LoVo (cell line): ENCODE results near the gene PLAAT1.
A peak's percentile ranks its signal among the peaks of the same experiment; 100 is the strongest.

Experiments
- DNase-seq: peaks from one replicate; pipeline ENCODE4 v3.0.0-alpha.2; 2016; ENCODE audit warnings: low spot score

PLAAT1 gene

DNA sequence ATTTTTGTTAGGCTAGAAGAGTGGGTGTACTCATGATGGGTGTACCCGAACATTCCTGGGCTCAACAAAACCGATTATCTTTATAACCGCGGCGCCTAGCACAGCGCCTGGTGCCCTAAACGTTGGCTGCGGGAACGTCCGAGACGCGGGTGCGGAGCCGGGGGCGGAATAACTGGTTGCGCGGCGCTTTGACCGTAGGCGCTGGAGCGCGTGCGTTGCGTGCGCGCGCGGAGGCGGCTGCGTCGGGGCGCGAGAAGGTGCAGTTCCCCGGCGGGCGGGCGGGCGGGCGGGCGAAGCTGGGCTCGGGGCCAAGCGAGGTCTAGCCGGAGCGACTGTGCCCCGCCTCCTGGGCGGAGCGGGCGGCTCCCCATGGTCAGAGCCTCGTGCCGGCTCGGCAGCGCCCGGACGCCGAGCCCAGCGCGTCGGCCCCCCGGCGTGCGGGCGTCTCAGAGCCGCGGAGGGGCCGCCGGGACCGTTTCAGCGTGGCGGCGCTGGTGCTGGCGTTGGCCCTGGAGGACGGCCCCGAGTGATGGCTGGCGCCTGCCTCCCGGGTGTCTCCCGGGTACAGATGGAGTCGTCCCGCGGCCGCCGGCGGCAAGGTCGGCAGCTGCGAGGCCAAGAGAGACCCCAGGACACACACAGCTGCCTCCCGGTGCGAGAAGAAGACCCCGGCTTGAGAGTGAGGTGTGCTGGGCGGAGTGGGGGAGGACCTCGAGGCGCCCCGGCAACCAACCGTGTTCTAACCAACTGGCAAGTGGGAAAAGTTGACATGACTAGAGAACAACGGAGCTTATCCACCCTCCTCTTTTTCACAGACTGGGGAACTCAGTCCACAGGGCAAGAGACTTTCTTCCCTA is at the start of gene PLAAT1:
PLAAT1 (plus strand) TSS at position 373 of the 857 bp plus-strand sequence. CDS start 14,429 bp downstream, outside the sequence.
- peak; percentile 48 for DNase-seq

DNA sequence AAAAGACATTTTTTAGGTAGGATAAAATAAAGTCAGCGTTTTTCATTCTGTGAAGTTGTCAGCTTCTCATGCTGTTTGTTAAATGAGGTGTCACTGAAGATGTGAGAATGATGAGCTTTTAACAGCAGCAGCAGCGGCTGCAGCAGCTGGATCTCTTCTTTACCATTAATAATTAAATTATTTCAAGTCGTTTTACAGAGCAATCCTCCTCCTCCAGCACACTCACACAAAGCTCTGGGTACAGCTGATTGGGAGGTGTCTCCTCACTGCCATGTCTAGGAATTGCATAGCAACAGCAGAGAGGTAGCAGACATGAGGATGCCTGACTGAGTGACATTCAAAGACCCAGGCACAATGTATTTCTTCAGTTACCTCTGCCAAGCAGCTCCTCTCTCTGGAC is 46.7 kb upstream of the PLAAT1 start:
- no peak for DNase-seq

DNA sequence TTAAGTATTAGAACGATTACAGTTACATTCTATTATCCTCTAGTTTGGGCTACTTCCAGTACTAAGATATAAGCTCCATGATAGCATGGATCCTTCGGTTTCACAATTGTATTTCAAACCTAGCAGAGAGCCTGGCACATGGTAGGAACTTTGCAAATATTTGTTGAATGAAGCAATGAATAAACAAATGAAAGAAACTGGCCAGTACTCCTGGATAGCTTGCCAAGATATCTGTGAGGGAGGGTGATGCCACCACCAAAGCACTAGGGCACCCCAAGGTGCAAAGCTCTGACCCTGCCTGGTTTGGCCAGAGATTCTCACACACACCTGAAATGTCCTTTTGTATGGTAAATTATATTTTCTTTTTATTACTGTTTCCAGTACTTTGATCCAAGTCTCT is 44.3 kb upstream of the PLAAT1 start:
- no peak for DNase-seq

DNA sequence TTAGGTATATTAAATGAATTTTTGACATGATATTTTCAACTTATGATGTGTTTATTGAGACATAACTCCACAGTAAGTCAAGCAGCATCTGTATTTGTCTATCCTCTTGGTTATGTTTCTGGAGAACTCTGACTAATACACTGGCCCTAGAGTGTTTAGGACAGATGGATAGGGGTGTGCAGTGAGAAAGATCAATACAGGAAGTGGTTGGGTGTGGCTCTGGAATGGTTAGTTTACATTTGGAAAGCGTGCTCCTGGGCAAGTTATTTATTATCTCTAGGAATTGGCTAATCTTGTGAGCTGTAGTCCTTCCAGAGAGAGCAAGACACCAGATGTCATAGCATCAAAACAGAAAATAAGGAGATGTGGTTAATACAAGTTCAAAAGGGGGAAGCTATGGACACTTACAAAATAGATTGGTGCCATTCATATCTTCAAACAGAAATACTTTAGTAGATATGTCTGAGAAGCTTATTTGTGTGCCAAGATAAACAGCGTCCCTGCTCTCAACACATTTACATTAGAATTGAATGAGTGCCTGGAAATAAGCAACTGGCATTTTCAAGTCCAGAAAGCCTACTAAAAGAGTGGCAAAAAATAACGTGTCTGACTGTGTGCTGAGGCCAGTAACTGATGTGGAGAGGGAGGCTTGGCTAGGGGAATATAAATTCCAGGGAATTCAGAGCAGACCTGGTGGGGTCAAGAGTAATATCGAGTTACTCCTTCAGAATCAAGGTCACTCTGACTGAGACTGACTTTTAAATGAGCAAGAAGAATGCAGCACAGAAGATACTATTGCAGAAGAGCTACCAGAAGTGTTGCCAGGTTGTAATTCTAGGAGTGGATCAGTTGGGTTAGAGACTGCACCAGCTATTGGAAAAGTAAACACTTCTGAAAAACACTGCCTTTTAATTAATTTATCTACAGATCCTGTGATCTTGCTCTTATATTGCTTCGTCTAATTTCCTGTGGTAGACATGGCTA is 33.4 kb upstream of the PLAAT1 start:
- no peak for DNase-seq

DNA sequence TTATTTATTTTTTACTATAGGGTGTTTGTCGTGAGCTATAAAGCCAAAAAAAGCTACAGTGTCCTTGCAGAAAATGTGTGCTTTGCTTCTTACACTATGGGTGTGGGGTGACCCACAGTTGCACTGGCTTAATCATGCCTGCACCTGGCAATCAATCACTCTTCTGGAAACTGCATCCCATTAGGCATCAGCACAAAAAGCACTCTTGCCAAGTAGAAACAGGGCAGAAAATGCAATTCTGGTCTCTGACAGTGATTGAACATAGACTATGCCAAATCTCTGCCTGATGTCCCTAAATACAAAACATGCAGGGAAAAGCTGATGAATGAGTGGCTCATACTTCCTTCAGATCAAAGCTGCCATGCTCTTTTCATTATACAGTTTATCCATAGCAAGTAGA is 30.4 kb upstream of the PLAAT1 start:
- DNase-seq: no peak

DNA sequence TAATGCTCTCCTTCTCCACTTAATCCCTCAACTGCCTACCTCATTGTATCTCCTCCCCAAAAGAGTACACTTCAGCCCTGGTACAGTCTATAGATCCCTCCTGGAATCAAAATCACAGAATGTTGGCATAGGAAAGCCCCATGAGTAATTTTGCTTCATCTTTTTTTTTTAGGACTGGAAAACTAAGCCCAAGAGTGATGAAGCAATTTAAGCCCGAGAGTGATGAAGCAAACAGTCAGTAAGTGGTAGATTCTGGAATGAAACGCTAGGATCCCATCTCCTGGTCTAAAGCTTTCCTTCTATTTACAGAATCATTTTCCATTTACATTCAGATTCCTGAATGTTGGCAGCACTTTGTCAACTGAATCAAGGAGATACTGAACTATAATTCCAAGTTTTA is 29.8 kb upstream of the PLAAT1 start:
- no peak for DNase-seq

DNA sequence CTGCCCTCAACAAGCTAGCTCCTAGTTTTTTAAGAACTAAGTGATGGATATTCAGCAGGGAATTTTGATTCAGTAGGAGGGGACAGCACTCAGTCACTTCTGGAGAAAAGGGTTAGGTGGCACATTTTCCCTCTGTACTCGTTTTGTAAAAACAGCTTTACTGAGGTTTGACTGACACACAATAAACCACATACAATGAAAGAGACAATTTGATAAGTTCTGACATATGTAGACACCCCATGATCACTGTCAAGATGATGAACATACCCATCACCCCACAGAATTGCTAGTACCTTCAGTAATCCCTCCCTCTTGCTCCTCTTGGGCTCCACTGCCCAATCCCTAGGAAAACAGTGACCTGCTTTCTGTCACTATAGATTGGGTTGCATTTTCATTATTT is 29.0 kb upstream of the PLAAT1 start:
- no peak for DNase-seq

DNA sequence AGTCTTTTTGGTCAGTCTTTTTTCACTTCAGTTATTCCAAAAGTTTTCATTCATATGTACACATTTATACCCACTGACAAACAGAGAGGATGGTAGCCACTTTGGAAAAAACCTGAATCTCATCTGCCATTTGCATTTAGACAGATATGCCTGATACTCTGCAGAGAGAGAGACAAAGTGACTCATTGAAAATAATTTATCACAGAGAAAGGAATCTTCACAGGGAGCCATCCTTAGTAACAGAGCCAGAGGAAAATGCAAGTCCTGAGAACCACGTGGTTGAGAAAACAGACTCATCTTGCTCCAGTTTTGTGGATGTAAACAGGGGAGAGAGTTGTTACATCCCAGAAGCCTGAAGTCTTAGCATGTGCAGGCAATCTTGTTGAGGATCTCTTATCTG is 28.2 kb upstream of the PLAAT1 start:
- DNase-seq: no peak

DNA sequence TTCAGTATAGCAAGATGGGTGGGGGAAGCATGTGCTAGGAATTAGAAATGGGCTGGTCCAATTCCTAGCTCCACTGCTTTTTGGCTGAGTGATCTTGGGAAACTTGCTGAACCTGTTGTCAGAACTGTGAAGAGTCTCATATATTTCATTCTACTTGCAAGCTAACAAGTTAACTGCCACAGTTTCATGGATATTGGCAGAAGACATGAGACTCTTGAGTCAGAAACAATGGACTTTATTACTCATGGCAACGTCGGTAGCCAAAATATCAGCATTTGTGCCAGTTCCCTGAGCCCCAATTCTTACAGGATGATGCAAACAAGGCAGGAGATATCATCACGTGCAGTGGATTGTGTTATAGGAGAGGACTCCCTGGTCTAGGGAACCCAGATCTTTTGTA is 26.6 kb upstream of the PLAAT1 start:
- no peak for DNase-seq

DNA sequence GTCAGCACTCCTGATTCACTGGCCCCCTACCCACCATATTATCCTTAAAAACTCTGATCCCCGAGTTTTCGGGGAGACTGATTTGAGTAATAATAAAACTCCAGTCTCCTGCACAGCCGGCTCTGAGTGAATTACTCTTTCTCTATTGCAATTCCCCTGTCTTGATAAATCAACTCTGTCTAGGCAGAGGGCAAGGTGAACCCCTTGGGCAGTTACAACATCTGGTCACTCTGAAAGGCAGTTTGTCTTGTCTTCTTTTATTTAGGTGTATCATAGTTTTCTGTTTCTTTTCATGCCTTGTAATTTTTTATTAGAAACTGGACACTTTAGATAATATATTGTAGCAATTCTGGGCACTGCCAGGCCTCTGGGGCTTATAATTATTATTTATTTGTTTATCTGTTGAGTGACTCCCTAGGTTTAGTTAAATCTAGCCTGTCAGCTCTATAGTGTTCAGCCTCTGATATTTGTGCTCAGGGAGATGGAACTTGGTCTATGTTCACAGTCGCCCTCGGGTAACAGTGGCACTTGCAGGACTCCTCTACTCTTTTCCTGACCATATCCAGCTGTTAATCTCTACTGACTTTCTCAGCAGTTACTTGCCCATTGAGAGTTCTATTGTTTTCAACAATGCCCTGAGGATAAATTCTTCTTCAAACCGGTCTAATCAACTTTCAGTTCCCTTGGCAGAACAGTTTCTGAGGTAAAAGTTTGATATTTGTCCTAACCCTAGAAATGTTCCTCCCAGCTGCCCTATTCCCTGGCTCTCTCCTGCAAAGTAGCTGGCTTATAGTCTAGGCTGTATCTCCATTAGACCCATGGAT is 15.5 kb upstream of the PLAAT1 start:
- DNase-seq: no peak

DNA sequence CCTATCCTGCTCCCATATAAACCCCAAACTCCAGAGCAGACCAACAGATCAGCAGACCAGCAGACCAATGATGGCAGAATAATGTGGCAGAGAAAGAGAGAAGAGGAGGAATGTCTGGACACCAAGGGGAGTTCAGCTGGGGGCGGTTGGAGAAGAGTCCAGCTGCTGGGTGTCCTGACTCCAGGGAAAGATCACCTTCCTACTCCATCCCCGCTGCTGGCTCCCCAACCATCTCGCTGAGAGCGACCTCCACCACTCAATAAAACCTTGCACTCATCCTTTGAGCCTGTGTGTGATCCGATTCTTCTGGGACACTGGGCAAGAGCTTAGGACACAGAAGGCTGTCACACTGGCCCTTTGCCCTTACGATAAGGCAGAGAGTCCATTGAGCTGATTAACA is 12.8 kb upstream of the PLAAT1 start:
- DNase-seq: no peak

DNA sequence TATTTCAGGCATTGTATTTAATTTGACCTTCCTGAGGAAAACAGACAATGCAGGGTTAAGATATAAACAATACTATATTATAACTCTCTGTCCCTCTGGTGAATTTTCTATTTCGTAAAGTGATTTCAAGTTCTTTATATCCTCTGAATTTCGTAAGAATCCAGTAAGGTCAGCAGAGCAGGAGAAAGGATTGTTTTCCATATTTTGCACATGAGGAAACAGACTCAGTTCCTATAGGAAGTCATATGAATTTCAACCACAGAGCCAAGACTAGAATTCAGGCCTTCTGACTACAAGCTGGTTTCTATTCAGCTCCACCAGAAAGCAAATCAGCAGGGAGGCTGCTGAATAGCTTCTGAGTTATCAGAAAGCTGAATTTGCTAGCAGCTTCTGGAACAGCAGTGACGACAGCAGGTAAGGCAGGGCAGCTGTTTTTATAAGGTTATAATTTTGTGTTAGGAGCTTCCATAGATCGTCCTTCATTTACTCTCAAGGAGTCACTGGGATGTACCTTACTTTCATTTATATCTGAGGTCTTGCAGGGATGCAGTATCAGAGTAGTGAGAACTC is 11.1 kb upstream of the PLAAT1 start:
- no peak for DNase-seq

DNA sequence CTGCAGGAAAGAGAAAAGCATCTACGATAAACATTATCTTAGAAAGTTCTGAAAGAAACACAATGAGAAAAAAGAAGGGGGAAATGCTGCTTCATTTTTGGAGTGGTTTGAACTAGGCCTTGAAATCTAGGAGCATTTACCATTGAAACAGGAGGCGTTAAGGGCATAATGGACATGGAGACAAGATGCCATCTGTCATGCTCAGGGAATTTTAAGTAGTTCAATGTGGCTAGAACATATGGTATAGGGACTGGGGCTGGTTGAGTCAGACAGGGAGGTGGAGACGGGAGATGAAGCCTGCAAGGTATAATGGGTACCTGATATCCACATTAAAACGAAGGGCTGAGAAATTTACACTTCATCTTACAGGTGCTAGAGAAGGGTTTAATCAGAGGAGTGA is 10.4 kb upstream of the PLAAT1 start:
- no peak for DNase-seq

DNA sequence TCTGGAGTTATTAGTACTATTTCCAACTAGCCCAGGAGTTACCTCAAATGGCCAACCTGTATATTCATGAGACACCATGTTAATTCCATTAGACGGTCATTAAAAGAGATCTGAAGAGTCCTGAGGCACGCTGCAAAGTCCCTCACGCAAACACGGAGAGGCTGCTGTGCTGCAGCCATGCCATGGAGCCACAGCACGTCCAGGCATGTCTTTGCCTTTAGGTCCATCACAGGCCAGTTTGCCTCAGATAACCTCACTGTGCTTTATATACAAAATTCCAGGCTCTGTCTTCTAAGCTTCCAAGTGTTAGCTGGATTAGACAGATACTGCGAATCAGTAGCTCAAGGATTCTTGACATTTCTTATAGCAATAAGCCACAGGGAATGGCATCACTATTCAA is 9.8 kb upstream of the PLAAT1 start:
- no peak for DNase-seq

DNA sequence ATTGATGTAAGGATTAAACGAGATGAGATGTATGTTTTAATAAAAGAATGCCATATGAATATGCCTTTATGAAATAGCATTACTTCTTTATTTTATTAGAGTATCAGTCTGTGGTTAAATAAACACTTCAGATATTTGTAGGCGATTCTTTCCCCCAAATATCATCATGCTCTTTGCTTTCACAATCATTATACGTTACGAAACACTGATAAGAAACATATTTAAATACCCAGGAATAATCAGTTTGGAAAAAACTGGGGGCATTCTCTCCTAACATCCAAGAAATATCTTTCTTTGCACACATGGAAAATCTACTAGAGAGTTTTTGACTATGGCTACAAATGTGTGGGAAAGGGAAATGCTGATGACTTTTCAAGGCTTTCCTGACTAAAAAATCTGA is 4.4 kb upstream of the PLAAT1 start:
- DNase-seq: no peak

DNA sequence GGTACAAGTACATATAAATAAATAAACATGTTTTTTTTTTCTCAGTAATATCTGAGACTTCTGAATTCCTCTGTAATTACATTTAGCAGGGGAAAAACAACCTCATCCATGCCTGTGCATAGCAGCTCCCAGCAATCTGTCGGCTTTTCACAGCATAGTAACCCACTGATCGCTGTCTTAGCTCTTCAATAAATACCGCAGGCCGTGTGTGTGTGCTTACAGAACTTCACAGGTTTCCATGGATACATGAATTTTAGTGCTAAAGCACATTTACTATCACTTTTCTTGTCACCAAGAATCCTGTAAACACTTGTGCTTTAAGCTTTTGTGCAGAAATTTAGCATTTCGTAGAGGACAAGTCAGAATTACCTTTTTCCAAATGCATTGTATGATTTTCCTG is 4.0 kb upstream of the PLAAT1 start:
- no peak for DNase-seq

DNA sequence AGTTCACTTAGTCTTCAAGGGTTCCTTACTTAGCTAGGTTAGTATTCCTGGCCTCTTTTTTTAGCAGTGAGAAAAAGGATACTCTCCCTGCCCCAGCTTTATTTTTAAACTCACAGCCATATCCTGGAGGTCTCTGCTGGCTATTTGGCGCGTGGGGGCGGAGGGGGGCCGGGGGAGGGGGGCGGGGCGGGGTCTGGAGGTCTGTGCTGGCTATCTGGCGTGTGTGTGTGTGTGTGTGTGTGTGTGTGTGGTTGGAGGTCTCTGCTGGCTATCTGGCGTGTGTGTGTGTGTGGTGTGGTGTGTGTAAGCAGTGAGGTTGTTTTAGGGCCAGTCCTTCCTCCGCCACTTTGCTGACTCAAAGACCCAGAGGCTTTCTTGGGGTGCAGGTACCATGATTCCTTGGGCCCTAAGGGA is 579 bp upstream of the PLAAT1 start:
- DNase-seq: no peak

DNA sequence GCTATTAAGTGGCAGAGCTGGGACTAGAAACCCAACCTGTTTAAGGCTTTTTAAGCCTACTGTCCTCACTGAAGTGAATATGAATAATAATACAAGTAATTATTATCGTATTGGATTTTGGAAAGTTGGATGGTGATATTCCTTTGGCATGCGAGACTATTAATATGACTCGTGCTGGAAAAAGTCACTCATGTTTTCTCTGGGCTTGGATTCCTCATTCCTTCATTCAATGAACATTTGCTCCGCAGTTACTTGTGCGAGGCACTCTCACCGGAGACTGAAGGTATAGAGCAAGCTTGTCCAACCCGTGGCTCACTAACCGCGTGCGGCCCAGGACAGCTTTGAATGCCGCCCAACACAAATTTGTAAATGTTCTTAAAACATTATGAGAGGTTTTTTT is 694 bp downstream of the PLAAT1 start:
- DNase-seq: no peak

DNA sequence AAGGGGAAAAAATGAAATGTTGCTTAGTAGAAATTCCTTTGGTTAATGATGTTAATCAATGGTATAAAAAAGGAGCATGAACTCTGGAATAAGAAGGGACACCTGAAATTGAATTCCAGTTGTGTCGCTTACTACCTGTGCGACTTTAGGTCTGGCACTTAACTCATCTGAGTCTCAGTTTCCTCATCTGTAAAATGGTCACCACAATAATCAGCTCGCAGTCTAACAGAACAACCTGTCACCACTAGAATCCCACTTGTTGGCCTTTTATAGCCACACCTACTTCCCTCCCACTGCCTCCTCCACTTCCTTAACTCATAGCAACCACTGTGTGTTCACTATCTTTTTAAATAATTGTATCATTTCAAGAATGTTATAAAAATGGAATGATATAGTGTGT is 2.5 kb downstream of the PLAAT1 start:
- no peak for DNase-seq

DNA sequence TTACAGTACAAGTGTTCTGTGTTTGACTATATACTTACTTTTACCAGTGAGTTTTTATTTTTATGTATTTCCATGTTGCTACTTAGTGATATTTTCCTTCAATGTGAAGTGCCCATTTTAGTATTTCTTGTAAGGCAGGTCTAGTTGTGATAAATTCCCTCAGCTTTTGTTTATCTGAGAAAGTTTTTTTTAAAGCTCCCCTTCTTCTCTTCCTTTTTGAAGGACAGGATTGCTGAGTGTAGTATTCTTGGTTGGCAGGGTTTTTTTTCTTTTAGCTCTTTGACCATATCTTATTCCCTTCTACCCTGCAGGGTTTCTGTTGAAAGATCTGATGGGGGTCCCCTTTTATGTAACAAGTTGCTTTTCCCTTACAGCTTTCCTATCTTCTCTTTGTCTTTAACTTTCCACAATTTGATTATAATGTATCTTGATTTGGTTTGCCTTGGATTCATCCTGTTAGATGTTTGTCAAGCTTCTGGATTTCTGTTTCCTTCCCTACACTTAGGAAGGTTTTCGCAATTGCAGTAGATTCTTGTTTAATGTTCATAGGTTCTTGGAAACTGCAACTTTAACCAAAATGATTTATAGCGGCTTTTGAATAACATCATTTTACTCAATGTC is 7.9 kb downstream of the PLAAT1 start:
- DNase-seq: no peak

DNA sequence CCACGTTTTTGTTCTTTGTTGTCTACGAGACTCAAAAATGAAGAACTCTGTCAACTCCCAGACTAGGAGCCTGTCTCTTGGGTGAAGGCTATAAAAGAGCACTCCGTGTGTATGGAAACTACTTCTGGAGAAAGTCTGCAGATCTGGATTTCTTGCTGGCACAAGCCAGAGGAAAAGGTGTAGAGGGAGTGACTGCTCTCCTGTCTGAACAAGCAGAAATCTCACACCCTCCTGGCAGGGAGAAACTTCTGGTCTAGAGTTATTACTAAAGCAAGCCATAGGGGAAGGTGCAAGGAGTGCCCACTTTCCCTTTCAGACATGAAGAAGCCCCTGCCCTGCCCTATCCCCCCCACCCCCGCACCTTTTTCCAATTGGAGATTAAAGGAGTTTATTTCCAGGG is 9.5 kb downstream of the PLAAT1 start:
- no peak for DNase-seq
